Measurements from ENCODE around the gene CDC5L.
"Not testable (repeated sequence)": the region's sequence is repeated elsewhere in the genome, so short reads cannot be mapped to it uniquely, and the experiment has no call there.

The CDC5L gene

DNA sequence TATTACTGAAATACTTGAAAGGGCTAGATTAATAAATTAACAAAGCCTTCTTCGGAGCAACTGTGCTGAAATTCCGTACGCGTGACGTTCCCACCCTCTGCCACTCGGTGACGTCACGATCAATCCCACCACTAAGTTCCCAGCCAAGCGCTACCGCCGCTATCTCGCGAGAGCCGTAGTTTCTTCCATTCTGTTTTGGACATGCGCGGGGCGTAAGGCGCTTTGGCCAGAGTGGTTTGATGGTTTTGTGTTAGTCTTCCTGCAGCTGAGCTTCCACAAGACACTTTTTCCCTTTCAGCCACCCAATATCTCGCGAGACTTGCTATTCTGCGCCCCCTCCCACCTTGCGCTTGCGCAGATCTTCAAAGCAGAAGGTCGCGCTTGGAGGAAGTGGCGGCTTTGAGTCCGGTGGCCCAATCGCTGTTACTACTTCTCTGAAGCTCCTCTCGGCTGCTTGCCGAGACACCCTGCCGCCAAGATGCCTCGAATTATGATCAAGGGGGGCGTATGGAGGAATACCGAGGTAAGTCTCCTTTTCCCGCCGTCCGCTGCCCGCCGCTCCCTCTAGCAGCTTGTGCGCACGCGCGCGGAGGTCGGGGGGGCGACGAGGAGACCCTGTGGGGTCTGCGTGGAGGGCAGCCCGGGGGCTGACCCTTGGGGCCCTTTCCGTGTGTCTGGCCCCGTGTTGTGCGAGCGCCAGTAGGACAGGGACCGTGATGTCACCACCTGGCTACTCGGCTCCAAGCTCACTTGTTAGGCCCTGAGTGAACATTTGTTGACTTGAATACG is at the start of gene CDC5L:
CDC5L (plus strand) TSS at position 361 of the 789 bp plus-strand sequence; CDS start at position 479, 118 bp downstream.
- DNase-seq, result peak; percentile 70 to 97 (median 91)

DNA sequence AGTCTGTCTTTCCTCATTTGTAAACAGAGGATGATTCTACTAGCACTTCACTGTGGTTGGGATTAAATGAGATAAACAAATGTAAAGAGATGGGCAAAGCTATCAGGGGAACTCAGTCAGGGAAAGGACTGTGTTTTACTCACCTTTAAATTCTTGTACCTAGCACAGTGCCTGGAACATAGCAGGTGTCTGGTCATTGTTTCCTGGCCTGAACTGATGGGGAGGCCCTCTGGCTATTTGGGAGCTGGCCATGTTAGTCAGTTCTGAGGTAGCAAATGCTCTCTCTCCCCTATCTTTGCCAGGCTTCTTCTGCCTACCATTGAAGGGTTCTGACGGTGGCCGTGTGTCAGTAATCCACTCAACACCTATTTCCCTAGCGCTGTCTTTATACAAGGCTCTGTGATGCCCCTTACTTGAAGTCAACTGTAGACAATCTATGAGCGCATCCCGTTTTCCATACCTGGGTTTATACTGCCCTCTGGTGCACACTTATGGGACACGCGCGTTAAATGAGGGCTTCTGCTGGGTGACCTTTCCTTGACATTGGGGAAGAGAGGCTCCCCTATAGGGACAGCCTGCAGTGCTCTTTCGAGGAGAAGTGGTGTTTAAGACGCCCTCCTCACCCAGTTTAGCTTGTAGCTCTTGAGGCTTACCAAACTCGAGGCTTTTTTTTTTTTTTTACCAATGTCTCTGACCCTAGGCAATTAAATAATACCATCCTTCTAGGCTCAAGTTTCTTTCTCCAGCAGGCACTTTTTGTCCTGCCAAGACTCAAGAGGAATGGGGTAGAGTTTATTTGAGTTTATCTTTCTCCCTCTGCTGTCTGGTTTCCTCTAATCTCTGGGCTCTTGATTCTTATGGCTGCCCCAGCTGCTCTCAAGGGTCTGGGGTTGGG is 49.0 kb upstream of the CDC5L start:
- peak in 48 of 58 donors; percentile 8 to 80 (median 29) for DNase-seq

DNA sequence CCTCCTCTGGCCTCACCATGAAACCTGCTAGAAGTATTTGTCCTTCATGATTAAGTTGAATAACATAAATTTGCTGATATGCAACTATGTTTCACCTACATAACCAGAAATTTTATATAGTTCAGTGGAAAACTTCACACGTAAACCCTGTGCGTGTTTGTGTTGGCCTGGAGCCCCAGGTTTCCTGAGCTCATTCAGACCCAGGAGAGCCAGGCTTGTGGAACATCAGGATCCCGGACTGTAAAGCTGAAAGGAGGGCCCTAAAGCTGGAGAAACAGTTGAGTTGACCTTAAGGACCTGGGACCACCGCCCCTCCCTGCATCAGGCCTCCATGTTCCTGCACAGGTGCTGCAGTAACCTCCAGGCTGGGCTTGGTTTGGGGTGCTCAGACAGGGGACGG is 48.2 kb upstream of the CDC5L start:
- no peak for DNase-seq

DNA sequence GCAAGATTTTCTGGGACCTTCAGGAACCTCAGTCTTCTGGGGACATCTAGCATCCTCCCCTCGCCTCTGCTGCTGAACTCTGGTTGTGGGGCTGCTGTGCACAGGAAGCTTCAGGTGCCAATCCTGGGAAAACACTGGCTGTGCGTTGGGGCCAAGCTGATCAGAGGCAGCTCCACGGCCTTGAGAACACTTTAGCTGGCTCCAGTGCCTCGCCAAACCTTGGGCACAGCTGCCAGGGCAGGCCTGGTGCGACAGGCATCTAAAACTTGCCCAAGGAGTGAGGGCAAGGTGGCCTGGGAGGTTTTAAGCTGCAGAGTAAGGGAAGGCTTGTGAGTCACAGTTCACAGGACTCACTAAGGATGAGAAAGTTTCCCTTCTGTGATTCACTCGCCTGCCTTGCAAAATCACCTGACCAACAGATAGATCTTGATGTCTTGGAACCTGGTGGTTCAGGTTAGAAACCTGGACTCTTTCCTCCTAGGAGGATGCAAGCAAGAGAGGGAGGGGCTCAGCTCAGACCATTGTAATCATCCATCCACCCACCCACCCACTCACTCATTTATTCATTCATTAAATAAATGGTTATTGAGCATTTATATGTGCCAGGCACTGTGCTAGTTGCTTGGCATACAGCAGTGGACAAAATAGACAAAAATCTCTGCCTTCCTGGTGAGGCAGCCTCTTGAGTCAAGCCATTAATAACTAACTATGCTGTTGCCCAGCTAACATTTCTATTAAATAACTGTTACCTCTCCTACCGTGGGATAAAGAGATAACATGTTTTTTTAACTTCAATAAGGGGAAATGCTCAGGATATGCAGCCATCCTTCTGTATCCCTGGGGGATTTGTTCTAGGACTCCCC is 47.5 kb upstream of the CDC5L start:
- DNase-seq, result no peak

DNA sequence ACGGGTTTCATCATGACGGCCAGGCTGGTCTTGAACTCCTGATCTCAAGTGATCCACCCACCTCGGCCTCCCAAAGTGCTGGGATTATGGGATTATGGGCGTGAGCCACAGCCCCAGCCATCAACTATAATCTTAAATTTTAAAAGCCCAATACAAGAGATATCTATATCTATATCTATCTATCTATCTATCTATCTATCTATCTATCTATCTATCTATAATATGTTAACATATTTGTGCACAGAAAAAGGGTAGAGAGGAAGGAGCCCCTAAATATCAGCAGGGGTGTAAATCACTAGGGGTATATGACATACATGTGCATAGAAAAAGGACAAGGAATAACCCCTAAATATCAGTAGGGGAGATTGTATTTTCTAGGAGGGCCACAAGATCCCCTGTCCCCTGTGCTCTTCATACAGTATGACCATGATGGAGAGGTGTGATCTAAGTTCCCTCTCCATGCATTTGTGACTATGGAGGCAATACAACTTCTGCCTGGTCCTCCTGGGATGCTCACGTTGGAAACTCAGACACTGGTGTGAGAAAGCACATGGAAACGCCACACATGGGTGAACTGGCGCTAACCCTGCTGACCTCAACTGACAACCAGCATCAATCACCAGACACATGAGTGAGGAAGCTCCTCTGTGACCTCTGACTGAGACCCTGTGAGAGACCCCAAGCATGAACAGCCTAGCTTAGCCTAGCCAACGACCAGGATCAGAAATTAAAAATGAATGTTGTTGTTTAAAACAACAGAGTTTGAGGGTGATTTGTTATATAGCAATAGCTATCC is 46.2 kb upstream of the CDC5L start:
- DNase-seq, result no peak

DNA sequence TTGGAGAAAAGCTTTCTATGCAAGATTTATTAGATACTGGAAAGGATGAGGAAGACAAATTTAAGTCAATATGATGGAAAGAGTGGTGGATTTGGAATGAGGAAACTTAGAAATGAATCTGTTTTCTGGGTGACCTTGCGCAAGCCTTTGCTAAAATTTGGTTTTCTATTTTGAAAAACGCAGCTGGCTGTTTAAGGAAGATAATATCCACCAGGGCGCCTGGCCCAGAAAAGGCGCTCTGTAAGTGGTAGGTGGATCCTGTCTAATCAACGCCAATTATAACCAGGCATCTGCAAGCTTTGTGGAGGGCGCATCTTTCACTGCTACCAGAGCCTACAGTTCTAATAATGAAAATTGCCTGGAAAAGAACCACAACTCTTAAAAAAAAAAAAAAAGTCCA is 45.5 kb upstream of the CDC5L start:
- DNase-seq, result peak in 25 of 58 donors; percentile 7 to 65 (median 37)

DNA sequence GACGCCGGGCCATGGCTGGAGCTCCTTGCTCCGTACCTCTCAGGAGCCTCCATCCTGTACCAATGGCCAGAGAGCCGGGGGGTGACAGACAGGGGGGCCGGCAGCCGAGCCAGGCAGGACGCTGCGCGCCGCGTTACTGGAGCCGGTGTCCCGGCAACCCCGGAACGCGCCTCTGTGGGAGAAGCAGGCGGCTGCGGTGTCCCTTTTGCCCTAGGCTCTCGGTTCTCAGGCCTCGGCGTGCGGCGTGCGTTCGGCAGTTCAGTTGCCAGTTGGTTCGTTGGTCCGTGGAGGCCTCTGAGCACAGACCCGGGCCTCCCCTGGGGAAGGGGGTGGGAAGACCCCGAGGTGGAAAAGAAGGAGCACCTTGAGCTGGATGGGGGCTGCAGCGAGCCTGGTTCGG is 45.0 kb upstream of the CDC5L start, which contains the start of gene SPATS1:
SPATS1 (plus strand) TSS at position 162 of the 400 bp plus-strand sequence. CDS start 446 bp downstream, outside the sequence.
- peak in 18 of 58 donors; percentile 5 to 64 (median 24) for DNase-seq

DNA sequence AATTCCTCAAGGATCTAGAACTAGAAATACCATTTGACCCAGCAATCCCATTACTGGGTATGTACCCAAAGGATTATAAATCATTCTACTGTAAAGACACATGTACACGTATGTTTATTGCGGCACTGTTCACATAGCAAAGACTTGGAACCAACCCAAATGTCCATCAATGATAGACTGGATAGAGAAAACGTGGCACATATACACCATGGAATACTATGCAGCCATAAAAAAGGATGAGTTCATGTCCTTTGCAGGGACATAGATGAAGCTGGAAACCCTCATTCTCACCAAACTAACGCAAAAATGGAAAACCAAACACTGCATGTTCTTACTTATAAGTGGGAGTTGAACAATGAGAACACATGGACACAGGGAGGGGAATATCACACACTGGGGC is 40.7 kb upstream of the CDC5L start:
- DNase-seq, result not testable (repeated sequence)

DNA sequence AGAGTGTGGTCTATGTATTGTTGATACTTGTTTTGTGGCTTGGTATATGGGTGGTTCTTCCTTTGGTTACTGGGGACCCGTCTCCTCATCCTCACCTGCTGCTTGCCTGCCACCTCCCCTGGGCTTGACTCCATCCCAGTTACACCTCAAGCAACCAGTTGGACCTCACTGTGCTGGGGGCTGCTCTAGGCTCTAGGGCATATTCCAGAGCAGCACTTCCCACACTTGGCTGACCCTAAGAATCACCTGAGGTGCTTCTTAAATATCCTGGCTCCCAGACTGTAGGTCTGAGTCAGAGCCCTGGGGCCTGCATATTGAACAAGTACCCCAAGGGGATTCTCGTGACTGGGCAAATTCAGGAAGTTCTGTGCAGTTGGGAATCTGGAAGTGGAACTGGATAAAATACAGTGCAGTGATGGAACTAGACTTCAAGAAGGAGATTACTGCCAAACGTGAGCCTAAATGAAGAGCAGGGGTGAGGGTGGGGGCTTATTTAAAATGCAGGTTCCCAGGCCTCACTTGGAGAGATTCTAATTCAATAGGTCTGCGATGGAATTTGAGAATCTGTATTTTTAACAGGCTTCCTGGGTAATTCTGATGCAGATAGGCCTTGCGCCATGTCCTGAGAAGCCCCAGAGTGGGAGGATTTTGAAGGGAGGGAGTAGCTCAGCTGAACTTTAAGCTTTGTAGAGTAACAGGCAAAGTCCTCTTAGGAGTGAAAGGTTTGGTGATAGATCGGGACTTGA is 37.4 kb upstream of the CDC5L start:
- DNase-seq, result no peak

DNA sequence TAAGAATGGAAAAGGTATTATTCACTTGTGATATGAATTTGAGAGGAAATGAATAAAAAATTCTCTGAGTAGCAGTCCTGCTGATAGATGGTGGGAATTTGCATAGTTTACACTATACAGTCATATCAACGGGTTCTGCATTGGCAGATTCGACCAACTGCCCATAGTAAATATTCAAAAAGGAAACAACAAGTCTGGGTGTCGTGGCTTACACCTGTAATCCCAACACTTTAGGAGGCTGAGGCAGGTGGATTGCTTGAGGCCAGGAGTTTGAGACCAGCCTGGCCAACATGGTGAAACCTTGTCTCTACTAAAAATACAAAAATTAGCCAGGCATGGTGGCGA is 36.9 kb upstream of the CDC5L start:
- not testable (repeated sequence) for DNase-seq

DNA sequence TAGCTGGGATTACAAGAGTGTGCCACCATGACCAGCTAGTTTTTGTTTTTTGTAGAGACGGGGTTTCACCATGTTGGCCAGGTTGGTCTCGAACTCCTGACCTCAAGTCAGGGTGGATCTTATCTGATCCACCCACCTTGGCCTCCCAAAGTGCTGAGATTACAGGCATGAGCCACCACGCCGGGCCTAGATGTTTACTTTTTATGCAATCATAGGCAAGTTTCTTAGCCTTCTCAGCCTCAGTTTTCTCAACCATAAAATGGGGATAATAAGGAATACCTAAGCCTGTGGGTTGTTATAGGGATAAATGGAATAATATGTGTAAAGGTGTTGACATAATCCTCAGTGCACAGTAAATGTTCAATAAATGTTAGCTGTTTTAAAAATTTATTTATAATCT is 35.2 kb upstream of the CDC5L start:
- no peak for DNase-seq

DNA sequence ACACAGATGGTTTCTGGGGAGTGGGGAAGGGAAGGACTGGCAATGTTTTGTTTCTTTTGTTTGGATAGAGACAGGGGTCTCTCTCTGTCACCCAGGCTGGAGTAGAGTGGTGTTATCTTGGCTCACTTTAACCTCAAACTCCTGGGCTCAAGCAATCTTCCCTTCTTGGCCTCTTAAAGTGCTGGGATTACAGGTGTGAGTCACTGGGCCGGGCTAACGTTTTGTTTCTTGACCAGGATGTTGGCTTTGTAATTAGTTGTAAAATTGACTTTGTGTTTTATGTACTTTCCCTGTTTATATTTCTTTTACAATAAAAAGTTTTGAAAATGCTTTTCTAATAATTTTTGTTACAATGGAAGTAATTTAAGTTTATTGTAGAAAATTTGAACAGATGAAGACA is 34.2 kb upstream of the CDC5L start:
- no peak for DNase-seq

DNA sequence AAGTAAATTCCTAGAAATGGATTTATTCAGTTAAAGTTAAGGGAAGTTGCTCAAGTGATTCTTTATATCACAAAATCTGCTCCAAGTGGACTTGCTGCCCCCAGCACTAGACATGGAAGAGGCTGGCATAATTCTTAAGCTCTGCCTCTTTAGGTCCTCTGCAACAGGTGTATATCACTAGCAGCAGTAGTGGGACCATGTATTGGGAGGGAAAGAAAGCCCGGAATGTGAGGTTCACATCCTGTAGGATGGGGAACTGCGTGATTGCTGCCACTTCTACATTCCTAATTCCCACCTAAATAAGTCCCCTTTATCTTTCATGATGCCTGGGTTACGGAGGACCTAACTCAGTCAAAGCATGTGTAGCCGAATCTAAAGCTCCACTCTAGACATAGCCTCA is 31.9 kb upstream of the CDC5L start:
- no peak for DNase-seq

DNA sequence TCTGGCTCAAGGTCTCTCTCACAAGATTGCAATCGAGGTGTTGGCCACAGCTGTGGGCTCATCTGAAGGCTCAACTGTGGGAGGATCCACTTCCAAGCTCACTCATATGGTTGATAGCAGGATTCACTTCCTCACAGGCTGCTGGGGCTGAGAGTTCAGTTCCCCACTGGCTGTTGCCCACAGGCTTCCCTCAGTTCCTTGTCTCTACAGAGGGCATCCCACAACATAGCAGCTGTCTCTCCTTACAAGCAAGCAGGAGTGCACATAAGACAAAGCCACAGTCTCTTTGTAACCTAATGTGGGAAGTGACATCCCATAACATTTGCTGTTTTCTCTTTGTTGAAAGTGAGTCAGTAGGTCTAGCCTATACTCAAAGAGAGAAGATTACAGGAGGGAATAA is 31.0 kb upstream of the CDC5L start:
- no peak for DNase-seq

DNA sequence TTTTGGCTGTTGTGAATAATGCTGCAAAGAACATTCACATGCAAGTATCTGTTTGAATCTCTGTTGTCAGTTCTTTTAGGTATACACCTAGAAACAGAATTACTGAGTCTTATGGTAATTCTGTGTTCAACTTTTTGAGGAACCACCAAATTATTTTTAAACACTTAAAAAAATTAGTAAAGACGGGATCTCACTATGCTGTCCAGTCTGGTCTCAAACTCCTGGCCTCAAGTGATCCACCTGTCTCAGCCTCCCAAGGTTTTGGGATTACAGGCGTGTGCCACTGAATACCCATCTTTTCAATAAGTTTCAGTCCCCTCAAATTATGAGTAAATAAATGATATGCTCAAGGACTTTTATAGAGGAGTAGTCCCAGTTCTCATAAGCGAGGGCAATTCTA is 27.5 kb upstream of the CDC5L start:
- DNase-seq, result no peak

DNA sequence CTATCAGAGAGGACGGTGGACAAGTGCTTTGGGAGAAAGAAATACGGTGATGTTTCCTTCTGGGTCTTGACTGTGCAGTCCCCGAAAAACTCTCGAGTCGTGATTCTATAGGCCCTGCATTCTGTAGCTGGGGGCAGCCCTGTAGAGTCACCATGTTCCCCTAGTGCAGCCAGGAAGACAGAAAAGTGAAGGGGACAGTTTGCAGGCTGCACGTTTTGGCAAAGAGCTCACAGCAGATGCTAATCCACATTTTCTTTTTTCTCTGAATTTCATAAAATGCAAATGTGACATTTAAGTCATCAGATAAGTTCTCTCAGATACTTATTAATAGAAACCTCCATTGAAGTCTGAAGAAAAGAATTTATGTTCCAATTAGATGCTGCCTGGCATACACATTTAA is 25.6 kb upstream of the CDC5L start:
- DNase-seq, result peak in 7 of 58 donors; percentile 10 to 28 (median 16)

DNA sequence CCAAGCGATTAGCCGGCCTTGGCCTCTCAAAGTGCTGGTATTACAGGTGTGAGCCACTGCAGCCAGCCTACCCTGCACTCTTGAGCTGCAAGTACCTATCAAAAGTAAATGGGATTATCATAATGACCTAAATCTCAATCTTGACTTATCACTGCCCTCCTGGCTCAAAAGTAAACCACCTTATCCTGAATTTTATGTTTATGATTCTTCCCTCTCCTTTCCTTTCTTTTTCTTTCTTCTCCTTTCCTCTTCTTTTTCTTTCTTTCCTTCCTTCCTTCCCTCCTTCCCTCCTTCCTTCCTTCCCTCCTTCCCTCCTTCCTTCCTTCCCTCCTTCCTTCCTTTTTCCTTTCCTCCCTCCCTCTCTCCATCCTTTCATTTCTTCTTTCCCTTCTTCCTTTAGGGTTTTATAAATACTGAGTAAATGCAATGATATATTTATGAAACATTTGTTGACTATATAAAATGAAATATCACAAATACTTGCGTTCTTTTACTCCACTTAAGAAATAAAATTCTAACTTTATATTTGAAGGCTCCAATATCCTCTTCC is 24.1 kb upstream of the CDC5L start:
- no peak for DNase-seq

DNA sequence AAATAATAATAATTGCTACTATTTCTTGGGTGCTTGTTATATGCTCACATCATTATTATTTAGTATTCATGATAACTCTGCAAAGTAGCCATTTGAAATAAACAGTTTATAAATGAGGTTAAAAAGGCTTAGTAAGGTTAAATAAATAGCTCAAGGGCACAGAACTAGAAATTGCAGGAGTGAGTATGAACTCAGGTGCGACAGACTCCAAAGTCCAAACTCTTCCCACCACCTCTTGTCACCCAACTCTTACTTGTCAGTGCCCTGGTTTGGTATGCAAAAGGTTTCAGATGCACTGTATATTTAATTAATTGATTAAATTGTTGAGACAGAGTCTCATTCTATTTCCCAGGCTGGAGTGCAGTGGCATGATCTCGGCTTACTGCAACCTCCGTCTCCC is 20.7 kb upstream of the CDC5L start:
- no peak for DNase-seq

DNA sequence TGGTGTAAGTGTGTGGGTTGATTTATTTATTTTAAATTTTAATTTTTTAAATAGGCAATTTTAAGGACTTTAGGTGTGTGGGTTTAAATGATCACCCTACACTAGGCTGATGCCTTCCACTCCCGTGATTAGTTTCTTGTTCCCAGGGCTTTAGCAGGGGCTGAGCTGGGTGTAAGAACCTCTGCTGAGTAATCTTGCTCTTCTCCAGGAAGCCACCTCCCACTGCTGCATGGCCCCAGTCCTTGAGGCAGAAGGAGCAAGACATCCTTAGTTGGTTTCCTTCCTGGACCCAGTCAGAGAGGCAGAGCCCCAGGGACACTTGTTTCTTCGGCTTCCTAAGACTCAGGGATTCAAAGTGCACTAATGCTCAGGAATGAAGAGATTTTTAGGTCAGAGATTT is 19.8 kb upstream of the CDC5L start:
- no peak for DNase-seq

Data from anterior cingulate cortex (tissue), 58 donors.